HUES64 (cell line): ENCODE data around the gene UGDH. TPM values are rescaled to one million over a fixed set of nuclear protein-coding genes. Genes with fewer than 3 reads are reported as not detected.

Experiments used
- H3K27ac ChIP-seq: 2 replicates; pipeline ENCODE4 v1.7.0; 2013; ENCODE audit warnings: low read depth, low read length, inconsistent platforms
- H3K27me3 ChIP-seq: 2 replicates; pipeline ENCODE4 v1.6.1; 2013; ENCODE audit warnings: mild to moderate bottlenecking, low read length; ENCODE audit not compliant: insufficient read depth
- H3K36me3 ChIP-seq: 2 replicates; pipeline ENCODE4 v1.6.1; 2013; ENCODE audit warnings: mild to moderate bottlenecking, low read length; ENCODE audit not compliant: insufficient read depth
- H3K4me1 ChIP-seq: 2 replicates; pipeline ENCODE4 v1.6.1; 2013; ENCODE audit warnings: mild to moderate bottlenecking, low read length, moderate library complexity; ENCODE audit not compliant: insufficient read depth
- H3K4me3 ChIP-seq: 2 replicates; pipeline ENCODE4 v1.5.1; 2013; ENCODE audit warnings: mild to moderate bottlenecking, low read length, moderate library complexity
- H3K9ac ChIP-seq: 2 replicates; pipeline ENCODE4 v1.6.1; 2013; ENCODE audit warnings: mild to moderate bottlenecking, low read depth, low read length
- H3K9me3 ChIP-seq: 2 replicates; pipeline ENCODE4 v1.6.1; 2013; ENCODE audit warnings: low read depth, low read length; ENCODE audit not compliant: insufficient read depth
- WGBS: fragments of 150-250, 120-280 bp; methylation state at CpG from one replicate; pipeline ENCODE4 v1.1.7; 2013; ENCODE audit warnings: missing lambda C conversion rate; 5-methylcytosine and 5-hydroxymethylcytosine counted together
- polyA plus RNA-seq, 2 experiments: library from polyadenylated mRNA; stranded (reverse); fragments of 50-300 nt; gene quantifications; one replicate each; pipeline ENCODE4 v1.2.3, GENCODE V29; 2013

Gene UGDH
- polyA plus RNA-seq (2013, experiment 1 of 2): 49.5 TPM
- 43.7 TPM for polyA plus RNA-seq (2013, experiment 2 of 2)

GRCh38 chr4:39527296-39528060, at the start of gene UGDH:
Gene UGDH, minus strand, starts transcription at chr4:39527439. Its CDS starts 5,927 bp downstream, at chr4:39521512.
- Histone ChIP-seq H3K9ac (peak within 1 kb of the TSS; percentile 92), H3K27ac (peak within 1 kb of the TSS; percentile 94)
- WGBS: under 1% methylated on average over 73 of the region's 73 CpGs

DNA sequence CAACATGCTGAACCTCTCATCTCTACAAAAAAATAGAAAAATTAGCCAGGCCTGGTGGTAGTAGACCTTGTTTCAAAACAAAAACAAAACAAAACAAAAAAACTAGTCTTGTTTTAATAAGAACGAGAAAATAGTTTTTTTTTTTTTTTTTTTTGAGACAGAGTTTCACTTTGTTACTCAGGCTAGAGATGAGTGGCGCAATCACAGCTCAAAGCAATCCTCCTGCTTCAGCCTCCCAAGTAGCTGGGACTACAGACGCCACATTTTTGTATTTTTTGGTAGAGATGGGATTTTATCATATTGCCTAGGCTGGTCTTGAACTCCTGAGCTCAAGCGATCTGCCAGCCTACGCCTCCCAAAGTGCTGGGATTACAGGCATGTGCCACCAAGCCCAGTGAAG, 47.7 kb upstream of the UGDH start:
- 97% methylated on average over 5 of the region's 5 CpGs for WGBS

More at GRCh38 chr4:39527296-39528060, at the start of gene UGDH:
- peaks cover 3% of the 10 kb centered on the region; the same call in 1 of the 2 replicates for H3K4me1 ChIP-seq
- peak within 1 kb of the TSS; percentile 88 for H3K4me3 ChIP-seq
- H3K36me3 ChIP-seq: peaks cover 32% of the 10 kb centered on the region
- H3K27me3 ChIP-seq: no peaks in the 10 kb centered on the region
- peaks cover 33% of the 10 kb centered on the region for H3K9me3 ChIP-seq

GRCh38 chr4:39571504-39571903, 44.3 kb upstream of the UGDH start:
- H3K36me3 ChIP-seq: peaks cover 3% of the 10 kb centered on the region; the same call in 1 of the 2 replicates
- no peaks in the 10 kb centered on the region for H3K27me3 ChIP-seq
- 90% methylated on average over 4 of the region's 6 CpGs for WGBS
- no peak overlapping the region for H3K4me3 ChIP-seq
- no peaks in the 10 kb centered on the region for H3K4me1 ChIP-seq
- no peak overlapping the region for H3K9ac ChIP-seq
- H3K27ac ChIP-seq: no peak overlapping the region
- no peaks in the 10 kb centered on the region for H3K9me3 ChIP-seq

More for the DNA sequence above, 47.7 kb upstream of the UGDH start:
- H3K9me3 ChIP-seq: no peaks in the 10 kb centered on the region
- H3K4me1 ChIP-seq: no peaks in the 10 kb centered on the region
- H3K27ac ChIP-seq: no peak overlapping the region
- H3K36me3 ChIP-seq: peaks cover 3% of the 10 kb centered on the region; the same call in 1 of the 2 replicates
- no peak overlapping the region for H3K9ac ChIP-seq
- no peak overlapping the region for H3K4me3 ChIP-seq
- no peaks in the 10 kb centered on the region for H3K27me3 ChIP-seq

- no peak overlapping the region for H3K9ac ChIP-seq
- H3K9me3 ChIP-seq: peaks cover 2% of the 10 kb centered on the region; the same call in 1 of the 2 replicates
- H3K4me1 ChIP-seq: no peaks in the 10 kb centered on the region
- no peaks in the 10 kb centered on the region for H3K27me3 ChIP-seq
- peaks cover 7% of the 10 kb centered on the region; the same call in 1 of the 2 replicates for H3K36me3 ChIP-seq
- no peak overlapping the region for H3K27ac ChIP-seq
- H3K4me3 ChIP-seq: no peak overlapping the region
- WGBS: 90% methylated on average over 4 of the region's 4 CpGs
Observed at GRCh38 chr4:39571054-39571453, 43.8 kb upstream of the UGDH start.

- no peaks in the 10 kb centered on the region for H3K4me1 ChIP-seq
- 96% methylated on average over 4 of the region's 4 CpGs for WGBS
- peaks cover 13% of the 10 kb centered on the region; the same call in 1 of the 2 replicates for H3K36me3 ChIP-seq
- peaks cover 5% of the 10 kb centered on the region; the same call in 1 of the 2 replicates for H3K9me3 ChIP-seq
- no peaks in the 10 kb centered on the region for H3K27me3 ChIP-seq
- H3K4me3 ChIP-seq: no peak overlapping the region
- no peak overlapping the region for H3K27ac ChIP-seq
- H3K9ac ChIP-seq: no peak overlapping the region
Observed at GRCh38 chr4:39569209-39569608, 42.0 kb upstream of the UGDH start.

DNA sequence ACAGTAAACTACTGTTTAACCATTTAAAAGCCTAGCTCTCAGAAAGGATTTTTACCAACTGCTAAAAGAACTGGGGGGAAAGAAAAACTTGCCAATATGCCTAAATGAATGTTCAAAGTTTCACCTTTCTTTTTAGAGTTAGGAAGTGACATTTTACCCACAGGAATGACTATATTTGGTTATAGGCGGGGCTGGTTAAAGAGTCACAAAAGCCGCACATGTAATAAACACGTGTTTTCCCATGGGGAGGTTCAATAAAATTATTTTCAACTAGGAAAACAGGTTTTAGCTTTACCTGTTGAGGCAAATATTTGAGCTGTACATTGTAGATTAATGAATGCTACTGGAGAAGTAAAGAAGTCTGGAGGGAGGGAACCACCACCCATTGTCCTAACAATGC, 41.6 kb upstream of the UGDH start:
- no peaks in the 10 kb centered on the region for H3K27me3 ChIP-seq
- peaks cover 13% of the 10 kb centered on the region; the same call in 1 of the 2 replicates for H3K36me3 ChIP-seq
- no peak overlapping the region for H3K4me3 ChIP-seq
- 91% methylated on average over 3 of the region's 3 CpGs for WGBS
- peaks cover 5% of the 10 kb centered on the region; the same call in 1 of the 2 replicates for H3K9me3 ChIP-seq
- no peak overlapping the region for H3K9ac ChIP-seq
- H3K4me1 ChIP-seq: no peaks in the 10 kb centered on the region
- no peak overlapping the region for H3K27ac ChIP-seq

DNA sequence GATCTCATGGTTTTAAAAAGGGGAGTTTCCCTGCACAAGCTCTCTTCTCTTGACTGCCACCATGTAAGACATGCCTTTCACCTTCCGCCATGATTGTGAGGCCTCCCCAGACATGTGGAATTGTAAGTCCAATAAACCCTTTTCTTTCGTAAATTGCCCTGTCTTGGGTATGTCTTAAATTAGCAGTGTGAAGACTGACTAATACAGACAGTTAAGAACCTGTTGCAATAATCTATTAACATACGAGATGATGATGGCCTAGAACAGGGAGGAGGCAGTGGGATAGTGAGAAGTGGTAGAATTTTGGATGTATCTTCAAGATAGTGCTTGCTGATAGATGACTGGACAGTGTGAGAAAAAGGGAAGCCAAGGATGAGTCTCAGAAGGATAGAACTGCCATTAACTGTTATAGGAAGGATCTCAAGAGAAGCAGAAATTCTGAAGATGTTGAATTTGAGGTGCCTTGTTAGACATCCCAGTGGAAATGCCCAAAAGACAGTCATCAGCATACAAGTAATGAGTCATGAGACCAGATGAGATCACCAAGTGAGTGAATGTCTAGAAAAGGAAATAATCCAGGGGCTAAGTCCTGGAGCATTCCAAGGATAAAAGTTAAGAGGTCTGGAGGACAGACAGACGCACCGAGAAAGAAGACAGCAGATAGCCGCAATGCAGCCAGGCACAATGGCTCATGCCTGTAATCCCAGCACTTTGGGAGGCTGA, 38.8 kb upstream of the UGDH start:
- Histone ChIP-seq H3K27ac (no peak overlapping the region), H3K4me1 (no peaks in the 10 kb centered on the region), H3K4me3 (no peak overlapping the region), H3K36me3 (peaks cover 13% of the 10 kb centered on the region; the same call in 1 of the 2 replicates), H3K9ac (no peak overlapping the region), H3K27me3 (no peaks in the 10 kb centered on the region), H3K9me3 (peaks cover 5% of the 10 kb centered on the region; the same call in 1 of the 2 replicates)
- WGBS: 97% methylated on average over 6 of the region's 6 CpGs

DNA sequence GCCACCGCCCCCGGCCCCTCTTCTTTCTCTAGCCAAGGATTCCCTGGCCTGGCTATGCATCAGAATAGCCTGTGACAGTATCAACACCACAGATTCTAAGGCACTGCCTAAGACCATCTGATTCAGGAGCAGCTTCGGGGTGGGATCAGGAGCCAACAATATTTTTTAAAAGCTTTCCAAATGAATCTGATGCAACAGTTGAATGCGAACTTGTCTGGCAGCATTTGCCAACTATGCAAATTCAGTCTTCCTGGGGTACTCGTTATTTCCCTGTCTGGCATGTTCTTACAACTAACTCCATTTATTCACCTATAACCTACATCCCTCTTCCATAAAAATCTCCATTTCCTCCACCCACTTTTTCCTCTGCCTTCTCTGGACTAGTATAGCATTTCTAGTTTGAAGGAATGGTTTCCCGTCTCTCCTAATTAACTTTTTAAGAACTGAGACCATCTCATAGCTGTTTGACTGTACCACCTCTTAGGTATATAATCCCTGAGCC, 36.2 kb upstream of the UGDH start:
- no peak overlapping the region for H3K4me3 ChIP-seq
- no peaks in the 10 kb centered on the region for H3K4me1 ChIP-seq
- no peak overlapping the region for H3K9ac ChIP-seq
- peaks cover 10% of the 10 kb centered on the region; the same call in 1 of the 2 replicates for H3K36me3 ChIP-seq
- WGBS: 89% methylated on average over 6 of the region's 6 CpGs
- no peak overlapping the region for H3K27ac ChIP-seq
- H3K9me3 ChIP-seq: peaks cover 5% of the 10 kb centered on the region; the same call in 1 of the 2 replicates
- no peaks in the 10 kb centered on the region for H3K27me3 ChIP-seq

- H3K36me3 ChIP-seq: peaks cover 10% of the 10 kb centered on the region; the same call in 1 of the 2 replicates
- no peaks in the 10 kb centered on the region for H3K4me1 ChIP-seq
- WGBS: 95% methylated on average over 5 of the region's 5 CpGs
Observed at GRCh38 chr4:39562792-39563191, 35.6 kb upstream of the UGDH start.

DNA sequence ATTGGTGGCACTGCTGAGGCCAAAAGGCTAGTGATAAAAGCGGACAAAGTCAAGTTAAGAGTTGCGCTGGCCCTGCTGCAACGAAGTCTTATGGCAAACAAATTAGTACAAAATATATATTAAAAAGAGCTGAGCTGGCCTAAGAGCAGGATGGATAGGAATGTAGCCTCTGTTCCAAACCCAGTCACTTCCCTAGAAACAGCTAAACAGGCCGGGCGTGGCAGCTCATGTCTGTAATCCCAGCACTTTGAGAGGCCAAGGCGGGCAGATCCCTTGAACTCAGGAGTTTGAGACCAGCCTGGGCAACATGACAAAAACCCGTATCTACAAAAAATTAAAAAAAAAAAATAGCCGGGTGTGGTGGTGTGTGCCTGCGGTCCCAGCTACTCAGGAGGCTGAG, 32.4 kb upstream of the UGDH start:
- Histone ChIP-seq H3K27me3 (no peaks in the 10 kb centered on the region), H3K4me1 (no peaks in the 10 kb centered on the region), H3K27ac (no peak overlapping the region), H3K9me3 (no peaks in the 10 kb centered on the region), H3K36me3 (peaks cover 3% of the 10 kb centered on the region; the same call in 1 of the 2 replicates), H3K4me3 (no peak overlapping the region), H3K9ac (no peak overlapping the region)
- WGBS: 94% methylated on average over 7 of the region's 9 CpGs

More at GRCh38 chr4:39562792-39563191, 35.6 kb upstream of the UGDH start:
- Histone ChIP-seq H3K9me3 (peaks cover 5% of the 10 kb centered on the region; the same call in 1 of the 2 replicates), H3K9ac (no peak overlapping the region), H3K27me3 (no peaks in the 10 kb centered on the region), H3K4me3 (no peak overlapping the region), H3K27ac (no peak overlapping the region)

- H3K27ac ChIP-seq: no peak overlapping the region
- H3K9me3 ChIP-seq: no peaks in the 10 kb centered on the region
- H3K27me3 ChIP-seq: no peaks in the 10 kb centered on the region
- H3K4me1 ChIP-seq: no peaks in the 10 kb centered on the region
- 96% methylated on average over 3 of the region's 3 CpGs for WGBS
- H3K36me3 ChIP-seq: peaks cover 11% of the 10 kb centered on the region
- no peak overlapping the region for H3K9ac ChIP-seq
- no peak overlapping the region for H3K4me3 ChIP-seq
Observed at GRCh38 chr4:39555472-39555871, 28.2 kb upstream of the UGDH start.
